ENCODE measurements around the gene BAG3. TPM values are rescaled to one million over a fixed set of nuclear protein-coding genes. Genes with fewer than 3 reads are reported as not detected.

The BAG3 gene
- total RNA-seq, 2 donors from 2014 or later, result 13.4 to 19.5 TPM

DNA sequence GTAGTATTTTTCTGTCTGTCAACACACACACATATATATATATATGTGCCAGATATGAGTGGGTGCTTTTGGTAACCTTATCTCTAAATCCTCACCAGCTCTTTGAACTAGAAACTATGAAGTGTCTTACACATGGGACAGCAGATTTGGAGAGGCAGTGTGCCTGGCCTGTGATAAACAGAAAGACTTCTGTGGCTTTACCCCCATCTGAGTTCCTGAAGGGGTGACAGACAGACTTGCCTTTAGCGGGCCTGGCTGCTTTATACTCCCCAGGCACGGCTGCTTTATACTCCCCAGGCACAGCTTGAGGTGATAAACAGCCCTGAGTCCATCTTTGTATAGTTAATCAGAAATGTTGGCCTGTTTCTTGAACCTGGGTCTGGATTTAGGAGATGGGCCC lies 5.6 kb downstream of the BAG3 start:
- no peak for DNase-seq
- H3K9me3 ChIP-seq (ENCODE audit: control insufficient read depth, low read length), result no peaks in the 10 kb centered on the region
- 35% methylated on average over 2 of the region's 2 CpGs; no CpG with 5 or more reads in 1 of the 2 experiments for WGBS, 2 experiments (ENCODE audit: insufficient coverage in 1 of 2, insufficient read length in 1 of 2)
- peaks cover 51% of the 10 kb centered on the region for H3K4me1 ChIP-seq (ENCODE audit: control insufficient read depth, insufficient read depth, low read length)
- peaks cover 6% of the 10 kb centered on the region for H3K27me3 ChIP-seq (ENCODE audit: control insufficient read depth, insufficient read depth, low read length, poor library complexity, severe bottlenecking)
- no peak overlapping the region for H3K4me3 ChIP-seq (ENCODE audit: low read length)
- no peak overlapping the region for H3K27ac Mint-ChIP-seq
- TF ChIP-seq, protein P1, sequence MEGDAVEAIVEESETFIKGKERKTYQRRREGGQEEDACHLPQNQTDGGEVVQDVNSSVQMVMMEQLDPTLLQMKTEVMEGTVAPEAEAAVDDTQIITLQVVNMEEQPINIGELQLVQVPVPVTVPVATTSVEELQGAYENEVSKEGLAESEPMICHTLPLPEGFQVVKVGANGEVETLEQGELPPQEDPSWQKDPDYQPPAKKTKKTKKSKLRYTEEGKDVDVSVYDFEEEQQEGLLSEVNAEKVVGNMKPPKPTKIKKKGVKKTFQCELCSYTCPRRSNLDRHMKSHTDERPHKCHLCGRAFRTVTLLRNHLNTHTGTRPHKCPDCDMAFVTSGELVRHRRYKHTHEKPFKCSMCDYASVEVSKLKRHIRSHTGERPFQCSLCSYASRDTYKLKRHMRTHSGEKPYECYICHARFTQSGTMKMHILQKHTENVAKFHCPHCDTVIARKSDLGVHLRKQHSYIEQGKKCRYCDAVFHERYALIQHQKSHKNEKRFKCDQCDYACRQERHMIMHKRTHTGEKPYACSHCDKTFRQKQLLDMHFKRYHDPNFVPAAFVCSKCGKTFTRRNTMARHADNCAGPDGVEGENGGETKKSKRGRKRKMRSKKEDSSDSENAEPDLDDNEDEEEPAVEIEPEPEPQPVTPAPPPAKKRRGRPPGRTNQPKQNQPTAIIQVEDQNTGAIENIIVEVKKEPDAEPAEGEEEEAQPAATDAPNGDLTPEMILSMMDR (conservative IDR thresholded peaks at IDR 0.05), result no peak
- H3K27me3 Mint-ChIP-seq (ENCODE audit: insufficient read depth), result peaks cover 24% of the 10 kb centered on the region
- peaks cover 55% of the 10 kb centered on the region for H3K4me1 Mint-ChIP-seq
- H3K36me3 Mint-ChIP-seq (ENCODE audit: low read depth), result peaks cover 14% of the 10 kb centered on the region
- H3K9me3 Mint-ChIP-seq, result no peaks in the 10 kb centered on the region
- H3K27ac ChIP-seq (ENCODE audit: low read depth, low read length), result no peak overlapping the region
- no peak overlapping the region for H3K4me3 Mint-ChIP-seq
- H3K36me3 ChIP-seq (ENCODE audit: control insufficient read depth, insufficient read depth, low read length), result peaks cover 19% of the 10 kb centered on the region
- no peak overlapping the region for H3K9ac ChIP-seq (ENCODE audit: extremely low read depth, low read length, poor library complexity, severe bottlenecking)

DNA sequence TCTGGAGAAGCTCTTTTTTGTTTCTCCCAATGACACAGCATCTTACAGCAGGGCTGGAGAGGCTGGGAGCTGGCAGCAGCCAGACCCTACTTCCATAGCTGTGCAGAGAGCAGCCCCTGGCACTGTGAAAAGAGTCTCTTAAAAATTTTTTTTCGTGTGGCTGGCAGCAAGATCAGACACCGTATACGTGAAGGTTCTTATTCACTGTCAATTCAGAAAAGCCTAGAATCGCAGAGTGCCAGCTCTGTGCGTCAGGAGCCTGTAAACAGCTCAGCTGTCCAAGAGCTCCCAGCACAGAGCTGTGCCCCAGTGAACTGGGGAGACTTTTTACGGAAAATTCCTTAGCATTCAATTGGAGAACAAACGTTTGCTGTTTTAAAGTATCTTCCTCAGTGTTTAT lies 6.5 kb downstream of the BAG3 start:
- 84 to 85% methylated on average over 5 to 7 of the region's 7 CpGs for WGBS, 2 experiments (ENCODE audit: insufficient coverage in 1 of 2, insufficient read length in 1 of 2)
- Mint-ChIP-seq H3K27me3 (ENCODE audit: insufficient read depth) (peaks cover 32% of the 10 kb centered on the region), H3K27ac (no peak overlapping the region), H3K9me3 (no peaks in the 10 kb centered on the region), H3K36me3 (ENCODE audit: low read depth) (peaks cover 17% of the 10 kb centered on the region), H3K4me1 (peaks cover 55% of the 10 kb centered on the region), H3K4me3 (no peak overlapping the region)
- Histone ChIP-seq H3K27me3 (ENCODE audit: control insufficient read depth, insufficient read depth, low read length, poor library complexity, severe bottlenecking) (peaks cover 6% of the 10 kb centered on the region), H3K4me3 (ENCODE audit: low read length) (no peak overlapping the region), H3K27ac (ENCODE audit: low read depth, low read length) (no peak overlapping the region), H3K9ac (ENCODE audit: extremely low read depth, low read length, poor library complexity, severe bottlenecking) (no peak overlapping the region), H3K9me3 (ENCODE audit: control insufficient read depth, low read length) (no peaks in the 10 kb centered on the region), H3K4me1 (ENCODE audit: control insufficient read depth, insufficient read depth, low read length) (peaks cover 51% of the 10 kb centered on the region), H3K36me3 (ENCODE audit: control insufficient read depth, insufficient read depth, low read length) (peaks cover 19% of the 10 kb centered on the region)
- TF ChIP-seq, protein P1 (conservative IDR thresholded peaks at IDR 0.05), result no peak
- DNase-seq, result no peak

DNA sequence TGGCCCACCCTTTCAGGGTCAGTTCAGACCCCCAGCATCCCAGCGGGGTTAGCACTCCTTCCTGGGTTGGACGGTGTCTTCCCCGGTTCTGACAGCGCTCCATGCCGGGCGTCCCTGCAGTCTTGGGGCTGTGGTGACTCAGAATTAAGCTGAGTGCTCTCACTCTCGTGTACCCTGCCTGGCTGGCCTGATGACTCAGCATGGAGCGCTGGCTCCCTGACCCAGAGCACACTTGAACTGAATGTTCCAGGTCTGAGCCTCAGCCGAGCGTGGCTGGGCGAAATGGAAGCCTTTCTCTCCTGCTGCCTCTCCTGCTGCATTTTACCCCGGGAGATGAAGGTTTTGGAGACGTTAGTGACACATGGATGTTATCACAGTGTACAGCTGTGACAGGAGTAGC lies 7.1 kb downstream of the BAG3 start:
- H3K27ac ChIP-seq (ENCODE audit: low read depth, low read length), result no peak overlapping the region
- H3K36me3 ChIP-seq (ENCODE audit: control insufficient read depth, insufficient read depth, low read length), result peaks cover 19% of the 10 kb centered on the region
- H3K4me3 ChIP-seq (ENCODE audit: low read length), result no peak overlapping the region
- peaks cover 51% of the 10 kb centered on the region for H3K4me1 ChIP-seq (ENCODE audit: control insufficient read depth, insufficient read depth, low read length)
- H3K27me3 Mint-ChIP-seq (ENCODE audit: insufficient read depth), result peaks cover 38% of the 10 kb centered on the region
- no peaks in the 10 kb centered on the region for H3K9me3 Mint-ChIP-seq
- no peak overlapping the region for H3K4me3 Mint-ChIP-seq
- H3K27ac Mint-ChIP-seq, result peak overlapping the region; percentile 46
- DNase-seq, result peak; percentile 79
- 63 to 78% methylated on average over 9 to 13 of the region's 13 CpGs for WGBS, 2 experiments (ENCODE audit: insufficient coverage in 1 of 2, insufficient read length in 1 of 2)
- H3K4me1 Mint-ChIP-seq, result peaks cover 50% of the 10 kb centered on the region
- TF ChIP-seq, protein P1 (conservative IDR thresholded peaks at IDR 0.05), result no peak
- H3K9me3 ChIP-seq (ENCODE audit: control insufficient read depth, low read length), result no peaks in the 10 kb centered on the region
- H3K36me3 Mint-ChIP-seq (ENCODE audit: low read depth), result peaks cover 17% of the 10 kb centered on the region
- peaks cover 6% of the 10 kb centered on the region for H3K27me3 ChIP-seq (ENCODE audit: control insufficient read depth, insufficient read depth, low read length, poor library complexity, severe bottlenecking)
- H3K9ac ChIP-seq (ENCODE audit: extremely low read depth, low read length, poor library complexity, severe bottlenecking), result no peak overlapping the region
